Neuronal stem cell (in vitro differentiated cells): ENCODE data around the gene FGL2.
"Not testable (repeated sequence)": the region's sequence is repeated elsewhere in the genome, so short reads cannot be mapped to it uniquely, and the experiment has no call there.

ENCODE experiments used
- DNase-seq: peaks from one replicate; pipeline ENCODE4 v3.0.0-alpha.2; 2013; ENCODE audit warnings: low spot score
- H2AFZ ChIP-seq: one replicate; pipeline ENCODE4 v1.6.1; 2013; ENCODE audit warnings: mild to moderate bottlenecking, low read length, inconsistent platforms
- H2AK5ac ChIP-seq: 2 replicates; pipeline ENCODE4 v1.6.1; 2013; ENCODE audit warnings: low read depth, mild to moderate bottlenecking, inconsistent platforms, low read length, moderate library complexity, mixed read lengths
- H2BK120ac ChIP-seq: 2 replicates; pipeline ENCODE4 v1.6.1; 2013; ENCODE audit warnings: low read depth, mild to moderate bottlenecking, inconsistent platforms, low read length, moderate library complexity, mixed read lengths
- H2BK12ac ChIP-seq: one replicate; pipeline ENCODE4 v1.6.1; 2013; ENCODE audit warnings: low read length, inconsistent platforms
- H2BK15ac ChIP-seq: 2 replicates; pipeline ENCODE4 v1.6.1; 2013; ENCODE audit warnings: mild to moderate bottlenecking, low read length, inconsistent platforms, mixed read lengths
- H2BK5ac ChIP-seq: one replicate; pipeline ENCODE4 v1.6.1; 2013; ENCODE audit warnings: inconsistent platforms, mild to moderate bottlenecking, low read length, moderate library complexity
- H3K14ac ChIP-seq: one replicate; pipeline ENCODE4 v1.6.1; 2013; ENCODE audit warnings: low read length, inconsistent platforms
- H3K18ac ChIP-seq: 2 replicates; pipeline ENCODE4 v1.6.1; 2013; ENCODE audit warnings: low read length, inconsistent platforms
- H3K23ac ChIP-seq: 2 replicates; pipeline ENCODE4 v1.6.1; 2013; ENCODE audit warnings: low read depth, mild to moderate bottlenecking, mixed read lengths, low read length, inconsistent platforms; ENCODE audit not compliant: poor library complexity
- H3K27ac ChIP-seq: replicated peaks from 3 replicates; pipeline ENCODE4 v1.5.1; 2013; ENCODE audit warnings: low read length, inconsistent platforms
- H3K27me3 ChIP-seq, 3 experiments: 2 replicates each; pipeline ENCODE4 v1.6.1; 2013; ENCODE audit warnings: low read length in 3 of 3, mild to moderate bottlenecking in 2 of 3, inconsistent platforms in 1 of 3, low read depth in 1 of 3, mixed read lengths in 1 of 3, moderate library complexity in 1 of 3; ENCODE audit not compliant: control insufficient read depth in 3 of 3, insufficient read depth in 3 of 3
- H3K36me3 ChIP-seq, 2 donors: replicated peaks in 1 of 2; 2 replicates each; pipeline ENCODE4 v1.6.1; 2013; ENCODE audit warnings: low read length in 2 of 2; ENCODE audit not compliant: control insufficient read depth in 2 of 2, insufficient read depth in 2 of 2
- H3K4ac ChIP-seq: 2 replicates; pipeline ENCODE4 v1.6.1; 2013; ENCODE audit warnings: inconsistent platforms, mild to moderate bottlenecking, low read length, moderate library complexity
- H3K4me1 ChIP-seq, 2 donors: 1 replicate in 1 of 2; 2 replicates in 1 of 2; pipeline ENCODE4 v1.6.1; 2013; ENCODE audit warnings: low read length in 2 of 2, low read depth in 1 of 2; ENCODE audit not compliant: control insufficient read depth in 2 of 2, insufficient read depth in 1 of 2
- H3K4me2 ChIP-seq: one replicate; pipeline ENCODE4 v1.6.1; 2013; ENCODE audit warnings: mild to moderate bottlenecking, low read length, inconsistent platforms; ENCODE audit not compliant: insufficient read depth, poor library complexity, severe bottlenecking
- H3K4me3 ChIP-seq, 2 donors: 2 replicates each; pipeline ENCODE4 v1.5.1; 2013; ENCODE audit warnings: low read length in 2 of 2, mild to moderate bottlenecking in 2 of 2, inconsistent platforms in 1 of 2, moderate library complexity in 1 of 2
- H3K79me1 ChIP-seq: one replicate; pipeline ENCODE4 v1.6.1; 2013; ENCODE audit warnings: low read depth, mild to moderate bottlenecking, inconsistent platforms, low read length, moderate library complexity
- H3K9ac ChIP-seq: one replicate; pipeline ENCODE4 v1.6.1; 2013; ENCODE audit warnings: mild to moderate bottlenecking, low read depth, low read length, inconsistent platforms; ENCODE audit not compliant: poor library complexity
- H3K9me3 ChIP-seq, 2 donors: replicated peaks in 1 of 2; 2 replicates each; pipeline versions ENCODE3 to v1.6.1; 2013; ENCODE audit warnings: low read length in 2 of 2, mild to moderate bottlenecking in 2 of 2, inconsistent platforms in 1 of 2, low read depth in 1 of 2, mixed read lengths in 1 of 2, moderate library complexity in 1 of 2; ENCODE audit not compliant: control insufficient read depth in 2 of 2, insufficient read depth in 1 of 2
- H4K8ac ChIP-seq: one replicate; pipeline ENCODE4 v1.6.1; 2013; ENCODE audit warnings: low read depth, mild to moderate bottlenecking, inconsistent platforms, low read length, moderate library complexity
- H4K91ac ChIP-seq: one replicate; pipeline ENCODE4 v1.6.1; 2013; ENCODE audit warnings: low read length, low read depth, mild to moderate bottlenecking, inconsistent platforms; ENCODE audit not compliant: poor library complexity
- WGBS, 2 donors: extraction: QIAGEN DNeasy Blood & Tissue Kit; methylation state at CpG; one replicate each; pipeline ENCODE4 v1.1.7; 2013; ENCODE audit warnings: missing lambda C conversion rate in 2 of 2, mixed read lengths in 1 of 2; ENCODE audit not compliant: insufficient read length in 2 of 2, insufficient replicate concordance in 1 of 2; ENCODE audit errors: extremely low coverage in 2 of 2; 5-methylcytosine and 5-hydroxymethylcytosine counted together

The FGL2 gene

DNA sequence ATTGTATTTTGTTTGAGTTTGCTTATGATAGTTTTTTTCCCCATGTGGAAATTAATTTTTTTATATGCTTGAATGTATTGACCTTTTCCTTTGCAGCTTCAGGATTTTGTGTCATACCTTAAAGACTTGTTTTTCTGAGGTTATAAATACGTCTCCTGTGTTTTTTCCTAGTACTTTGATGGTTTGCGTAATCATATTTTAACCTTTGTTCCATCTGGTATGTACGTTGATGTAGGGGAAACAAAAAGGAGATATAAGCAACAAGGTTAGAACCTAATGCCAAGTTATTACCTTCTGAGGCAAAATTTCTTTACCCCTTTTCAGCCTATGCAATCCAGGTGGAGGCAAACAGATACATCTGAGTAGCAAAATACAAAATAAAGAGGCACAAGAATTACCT lies 17.9 kb downstream of the FGL2 start:
- WGBS, 2 donors, result no CpG with 5 or more reads among the region's 3 CpGs
- Histone ChIP-seq H3K9me3 (no peaks in the 10 kb centered on the region), H3K4me2 (no peak overlapping the region)

DNA sequence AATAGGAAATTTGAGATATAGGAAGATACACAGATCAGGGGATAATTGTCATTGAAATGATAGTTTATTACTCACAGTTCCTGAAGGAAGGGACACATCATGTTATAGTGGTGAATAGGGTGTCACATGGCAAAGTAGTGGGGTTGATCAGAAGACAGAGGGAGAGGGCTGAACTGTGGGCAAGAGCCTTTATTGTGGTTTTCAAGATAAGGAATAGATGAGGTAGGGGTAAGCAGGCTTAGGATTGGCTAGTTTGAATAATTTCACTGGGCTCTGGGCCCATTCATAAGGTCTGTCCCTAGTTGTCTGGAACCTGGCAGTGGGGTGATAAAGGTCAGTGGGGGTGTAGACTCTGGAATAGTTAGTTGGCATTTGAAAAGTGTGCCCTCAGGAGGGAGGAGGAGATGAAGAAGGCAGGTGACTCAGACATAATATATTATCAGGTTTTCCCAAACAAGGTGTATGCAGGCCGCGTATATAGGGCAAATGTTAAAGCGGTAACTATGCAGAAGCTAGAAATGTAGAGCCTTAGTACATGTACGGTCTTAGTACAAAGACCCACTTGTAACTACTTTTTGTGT lies 18.5 kb downstream of the FGL2 start:
- no peak overlapping the region for H3K23ac ChIP-seq
- H3K4me3 ChIP-seq, result no peak overlapping the region
- H2BK5ac ChIP-seq, result no peak overlapping the region
- H3K9ac ChIP-seq, result no peak overlapping the region
- H3K9me3 ChIP-seq, result no peaks in the 10 kb centered on the region
- H3K4me2 ChIP-seq, result no peak overlapping the region
- H3K27ac ChIP-seq, result no peak overlapping the region
- no peaks in the 10 kb centered on the region for H3K4me1 ChIP-seq
- H2BK15ac ChIP-seq, result no peak overlapping the region
- no peaks in the 10 kb centered on the region for H3K36me3 ChIP-seq
- no peak overlapping the region for H4K8ac ChIP-seq
- no peak overlapping the region for H2BK120ac ChIP-seq
- H2BK12ac ChIP-seq, result no peak overlapping the region
- no peak overlapping the region for H2AFZ ChIP-seq
- H3K27me3 ChIP-seq, result no peaks in the 10 kb centered on the region
- no peak overlapping the region for H3K14ac ChIP-seq
- no peak overlapping the region for H3K18ac ChIP-seq
- H3K79me1 ChIP-seq, result no peaks in the 10 kb centered on the region
- no CpG with 5 or more reads among the region's 4 CpGs for WGBS, 2 donors
- H2AK5ac ChIP-seq, result no peak overlapping the region
- no peak for DNase-seq
- no peak overlapping the region for H4K91ac ChIP-seq
- no peak overlapping the region for H3K4ac ChIP-seq

More for the DNA sequence above, 17.9 kb downstream of the FGL2 start:
- Histone ChIP-seq H2BK120ac (no peak overlapping the region), H3K4me1 (no peaks in the 10 kb centered on the region), H3K14ac (no peak overlapping the region), H3K23ac (no peak overlapping the region), H2BK15ac (no peak overlapping the region), H2BK12ac (no peak overlapping the region), H3K18ac (no peak overlapping the region), H2AK5ac (no peak overlapping the region), H3K9ac (no peak overlapping the region), H3K27me3 (no peaks in the 10 kb centered on the region), H3K36me3 (no peaks in the 10 kb centered on the region), H4K8ac (no peak overlapping the region), H3K27ac (no peak overlapping the region), H2AFZ (no peak overlapping the region), H3K4me3 (no peak overlapping the region), H2BK5ac (no peak overlapping the region), H3K79me1 (no peaks in the 10 kb centered on the region), H4K91ac (no peak overlapping the region), H3K4ac (no peak overlapping the region)
- no peak for DNase-seq

DNA sequence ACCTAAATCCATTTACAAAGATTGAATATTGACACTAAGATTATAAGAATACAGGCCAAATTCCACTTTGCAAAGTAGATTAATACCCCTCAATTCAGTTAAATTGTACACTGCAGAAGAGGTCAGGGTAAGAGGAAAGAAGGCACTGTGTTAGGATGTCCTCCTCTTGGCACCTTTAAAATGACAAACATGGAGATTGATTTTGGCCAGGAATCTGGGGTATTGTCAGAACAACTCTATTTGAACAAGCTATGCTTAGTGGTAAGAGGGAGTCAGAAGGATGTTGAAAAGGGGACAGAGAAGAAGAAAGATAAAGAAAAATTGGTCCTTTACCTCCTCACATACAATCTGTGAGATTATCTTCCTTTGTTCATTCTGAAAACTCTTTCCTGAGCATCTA lies 21.6 kb downstream of the FGL2 start:
- H2AFZ ChIP-seq, H2BK15ac ChIP-seq, H4K91ac ChIP-seq, H2BK12ac ChIP-seq, H2BK5ac ChIP-seq, H3K36me3 ChIP-seq, H3K4me3 ChIP-seq, H4K8ac ChIP-seq, H3K4ac ChIP-seq, H3K4me1 ChIP-seq, H3K27ac ChIP-seq, H3K9ac ChIP-seq, H3K79me1 ChIP-seq, DNase-seq, H2BK120ac ChIP-seq, H3K9me3 ChIP-seq, H3K27me3 ChIP-seq, H3K14ac ChIP-seq, H3K18ac ChIP-seq, H2AK5ac ChIP-seq, H3K4me2 ChIP-seq, H3K23ac ChIP-seq: not testable (repeated sequence)

DNA sequence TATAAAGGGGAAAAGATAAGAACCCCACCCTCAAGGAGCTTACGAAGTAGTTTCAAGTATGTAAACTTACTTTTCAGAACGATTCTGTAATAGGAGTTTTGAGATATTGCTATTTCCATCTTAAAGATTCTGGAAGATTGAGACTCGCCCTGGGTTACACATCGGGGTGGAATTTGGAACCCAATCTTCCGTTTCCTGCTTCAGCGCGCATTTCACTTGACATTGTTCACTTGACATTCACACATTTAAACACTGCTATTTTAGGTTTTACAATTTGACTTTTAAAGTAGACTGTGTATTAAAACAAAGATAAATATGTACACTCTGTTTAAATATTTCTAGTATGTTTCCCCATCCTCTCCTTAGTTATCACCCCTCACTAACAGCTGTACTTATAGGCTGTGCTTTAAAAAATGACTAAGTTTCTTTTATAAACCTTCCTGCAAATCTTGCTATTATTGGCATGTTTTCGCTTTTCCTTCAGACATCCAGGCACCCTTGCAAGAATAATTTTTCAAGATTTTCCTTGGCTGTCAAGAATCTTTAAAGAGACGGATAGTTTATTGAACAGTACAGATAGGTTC lies 22.2 kb downstream of the FGL2 start:
- H3K79me1 ChIP-seq, H2AFZ ChIP-seq, H4K8ac ChIP-seq, H3K14ac ChIP-seq, H2BK5ac ChIP-seq, H3K4me3 ChIP-seq, H2BK120ac ChIP-seq, H4K91ac ChIP-seq, H3K36me3 ChIP-seq, DNase-seq, H3K9me3 ChIP-seq, H3K4ac ChIP-seq, H3K27ac ChIP-seq, H3K27me3 ChIP-seq, H2BK12ac ChIP-seq, H3K23ac ChIP-seq, H3K9ac ChIP-seq, H3K4me2 ChIP-seq, H3K4me1 ChIP-seq, H2BK15ac ChIP-seq, H2AK5ac ChIP-seq, H3K18ac ChIP-seq: not testable (repeated sequence)
- WGBS, 2 donors, result no CpG with 5 or more reads among the region's 9 CpGs
